GM21367 (cell line): Measurements from ENCODE around the gene HYDIN.

Experiments used
- ATAC-seq: cut with Tn5 transposase; IDR thresholded peaks from one replicate; pipeline ENCODE4 v1.9.1; 2021; ENCODE audit not compliant: unreplicated experiment

Gene HYDIN

GRCh38 chr16:71230122-71230845, at the start of gene HYDIN:
TSS of gene HYDIN (minus strand) at chr16:71230722. CDS start at chr16:71186895, 43,827 bp downstream.
- no peak for ATAC-seq

- no peak for ATAC-seq
Observed at GRCh38 chr16:71276589-71277334, 46.2 kb upstream of the HYDIN start.

GRCh38 chr16:71273384-71273783, 42.9 kb upstream of the HYDIN start:
- ATAC-seq, result no peak

GRCh38 chr16:71264299-71264698, 33.8 kb upstream of the HYDIN start:
- ATAC-seq, result no peak

GRCh38 chr16:71263582-71263981, 33.1 kb upstream of the HYDIN start:
- ATAC-seq, result no peak

- no peak for ATAC-seq
Observed at GRCh38 chr16:71262391-71262790, 31.9 kb upstream of the HYDIN start.

GRCh38 chr16:71260995-71261394, 30.5 kb upstream of the HYDIN start:
- ATAC-seq, result no peak

GRCh38 chr16:71259086-71259485, 28.6 kb upstream of the HYDIN start:
- ATAC-seq, result no peak

GRCh38 chr16:71258372-71258771, 27.9 kb upstream of the HYDIN start:
- ATAC-seq, result no peak

- no peak for ATAC-seq
Observed at GRCh38 chr16:71257768-71258167, 27.2 kb upstream of the HYDIN start.

- ATAC-seq, result no peak
Observed at GRCh38 chr16:71255721-71256120, 25.2 kb upstream of the HYDIN start.

- no peak for ATAC-seq
Observed at GRCh38 chr16:71254832-71255525, 24.5 kb upstream of the HYDIN start.

- ATAC-seq, result no peak
Observed at GRCh38 chr16:71250461-71251235, 20.1 kb upstream of the HYDIN start.

GRCh38 chr16:71249399-71249798, 18.9 kb upstream of the HYDIN start:
- ATAC-seq, result no peak

GRCh38 chr16:71247478-71247877, 17.0 kb upstream of the HYDIN start:
- ATAC-seq, result no peak

- ATAC-seq, result no peak
Observed at GRCh38 chr16:71246309-71246708, 15.8 kb upstream of the HYDIN start.

GRCh38 chr16:71244521-71244920, 14.0 kb upstream of the HYDIN start:
- no peak for ATAC-seq

- no peak for ATAC-seq
Observed at GRCh38 chr16:71242601-71243000, 12.1 kb upstream of the HYDIN start.

- no peak for ATAC-seq
Observed at GRCh38 chr16:71242036-71242435, 11.5 kb upstream of the HYDIN start.

- no peak for ATAC-seq
Observed at GRCh38 chr16:71229344-71229743, 1.2 kb downstream of the HYDIN start.
